ENCODE measurements around the gene SOBP.
"Not testable (repeated sequence)": the region's sequence is repeated elsewhere in the genome, so short reads cannot be mapped to it uniquely, and the experiment has no call there.

SOBP gene

GRCh38 chr6:107524626-107525025 lies 34.7 kb downstream of the SOBP start:
- no peak for DNase-seq

DNA sequence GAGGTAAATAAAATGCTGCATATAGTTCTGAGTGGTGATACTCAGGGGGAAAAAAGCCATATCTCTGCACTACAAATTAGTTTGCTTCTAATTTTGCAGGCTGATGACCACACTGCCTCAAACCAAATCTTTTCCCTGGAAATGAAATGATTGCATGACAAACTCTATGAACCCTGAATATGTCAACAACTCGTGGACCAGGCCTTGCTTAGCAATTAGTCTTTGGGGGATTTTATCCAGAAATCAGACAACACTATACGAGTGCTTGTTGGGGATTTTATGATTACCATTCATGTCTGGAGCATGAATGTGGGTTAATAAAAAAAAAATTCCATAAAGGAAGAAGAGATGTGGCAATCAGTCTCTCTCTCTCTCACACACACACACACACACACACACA lies 42.0 kb downstream of the SOBP start:
- no peak for DNase-seq

DNA sequence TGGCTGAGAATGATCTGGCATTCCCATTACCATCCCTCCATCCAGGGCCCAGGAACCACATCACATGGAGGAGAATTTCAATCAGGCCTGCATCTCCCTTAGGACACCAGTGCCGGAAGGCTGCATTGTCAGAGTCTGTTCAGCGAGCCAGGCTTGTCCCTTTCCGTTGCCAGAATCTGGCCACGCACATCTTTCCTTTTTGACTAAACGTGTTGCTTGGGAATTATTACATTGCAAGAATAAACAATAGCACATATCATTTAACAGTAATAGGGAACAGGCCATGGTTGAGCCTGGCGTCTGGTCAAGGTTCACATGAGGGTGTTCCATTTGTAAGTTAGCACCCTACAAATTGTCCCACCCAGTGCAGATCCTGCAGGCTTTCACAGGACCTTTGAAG lies 42.8 kb downstream of the SOBP start:
- DNase-seq = no peak

DNA sequence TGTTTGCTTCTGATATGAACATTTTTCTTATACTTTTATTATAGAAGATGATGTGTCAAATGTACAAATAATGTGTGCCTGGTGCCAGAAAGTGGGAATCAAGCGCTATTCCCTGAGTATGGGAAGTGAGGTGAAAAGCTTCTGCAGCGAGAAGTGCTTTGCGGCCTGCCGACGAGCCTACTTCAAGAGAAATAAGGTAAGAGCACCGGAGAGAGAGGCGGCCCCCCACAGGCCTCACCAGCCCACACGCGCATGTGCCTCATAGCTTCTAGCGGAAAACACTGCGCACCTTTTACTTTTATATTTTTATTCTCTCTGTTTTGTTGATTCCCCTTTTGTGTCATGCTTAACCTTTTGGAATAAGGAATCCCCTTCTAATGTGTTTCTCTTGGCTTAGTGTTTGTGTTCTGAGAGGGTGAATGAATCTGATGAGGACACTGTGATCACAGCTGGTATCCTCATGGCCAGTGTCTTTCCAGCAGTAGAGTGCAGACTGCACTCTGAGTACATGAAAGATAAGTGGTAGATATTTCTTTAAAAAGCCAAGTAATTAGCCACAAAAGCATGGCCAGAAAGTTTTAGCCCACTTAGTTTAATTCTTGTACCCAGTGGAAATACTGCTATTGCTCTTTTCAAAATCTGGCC lies 43.6 kb downstream of the SOBP start:
- no peak for DNase-seq

DNA sequence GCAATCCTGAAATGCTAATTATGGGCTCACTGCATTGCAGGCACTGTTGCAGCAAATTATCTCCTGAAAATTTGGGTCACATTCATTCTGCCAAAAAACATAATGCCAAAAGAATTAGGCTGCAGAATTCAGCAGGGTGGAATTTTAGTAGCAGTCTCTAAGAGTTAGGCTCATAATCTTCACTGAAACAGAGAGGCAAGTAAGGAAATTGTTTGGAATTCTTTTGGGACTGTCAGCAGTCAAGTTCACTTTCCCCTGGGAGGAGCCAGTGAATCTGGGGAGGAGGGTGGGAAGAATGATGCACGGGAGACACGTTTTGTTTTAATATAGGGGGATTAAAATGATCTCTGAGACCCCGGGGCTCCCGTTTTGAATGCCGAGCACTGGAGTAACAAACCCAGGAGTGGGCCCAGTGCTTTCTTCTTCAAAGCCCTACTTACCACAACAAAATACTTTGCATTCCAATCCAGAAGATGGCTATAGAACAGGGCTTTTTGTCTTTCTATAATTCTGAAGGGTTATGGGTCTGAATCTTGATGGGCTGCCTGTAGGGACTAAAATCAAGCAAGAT lies 44.7 kb downstream of the SOBP start:
- no peak for DNase-seq

DNA sequence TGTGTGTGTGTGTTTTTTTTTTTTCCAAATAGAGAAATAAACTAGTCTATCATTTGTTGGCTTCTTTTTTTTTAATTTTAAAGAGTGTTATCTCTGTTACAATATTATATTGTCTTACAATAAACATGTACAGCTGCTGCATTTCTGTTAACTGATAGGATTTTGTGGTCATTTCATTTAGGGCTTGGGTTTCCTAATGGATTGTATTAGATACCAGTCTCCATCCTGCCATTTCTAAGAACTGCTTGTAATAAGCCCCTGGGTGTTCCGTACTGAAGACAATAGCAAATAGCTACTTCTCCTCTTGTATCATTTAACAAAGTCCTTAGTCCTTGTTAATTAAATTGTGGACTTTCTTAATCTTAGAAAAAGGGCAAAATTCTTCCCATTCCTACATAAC lies 45.7 kb downstream of the SOBP start:
- DNase-seq = no peak

- no peak for DNase-seq
Observed at GRCh38 chr6:107536180-107536961, 46.5 kb downstream of the SOBP start.

GRCh38 chr6:107537559-107537958 lies 47.6 kb downstream of the SOBP start:
- no peak for DNase-seq

DNA sequence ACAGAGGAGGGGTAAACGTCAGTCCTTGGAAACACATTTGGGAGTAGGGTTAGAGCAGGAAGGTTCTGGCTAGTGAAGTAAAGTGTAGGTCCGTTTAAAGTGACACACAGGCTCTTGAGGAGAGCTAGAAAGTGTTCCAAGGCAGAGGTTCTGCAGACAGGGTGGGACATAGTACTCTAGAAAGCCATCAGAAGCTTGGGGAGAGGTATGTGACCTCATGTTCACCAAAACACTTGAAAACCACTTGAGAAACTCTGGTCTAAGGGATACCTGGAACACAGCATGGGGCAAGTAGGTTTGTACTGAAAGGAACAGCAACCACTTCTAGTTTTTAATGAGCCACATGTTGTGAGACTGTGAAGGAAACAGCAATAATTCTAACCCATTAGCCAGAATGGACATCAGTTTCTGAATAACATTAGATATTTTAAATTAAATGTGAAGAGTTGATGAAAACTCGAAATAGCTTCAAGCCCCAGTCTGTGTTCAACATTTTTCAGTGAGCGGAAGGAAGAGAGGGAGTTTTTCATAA lies 49.0 kb downstream of the SOBP start:
- no peak for DNase-seq

DNA sequence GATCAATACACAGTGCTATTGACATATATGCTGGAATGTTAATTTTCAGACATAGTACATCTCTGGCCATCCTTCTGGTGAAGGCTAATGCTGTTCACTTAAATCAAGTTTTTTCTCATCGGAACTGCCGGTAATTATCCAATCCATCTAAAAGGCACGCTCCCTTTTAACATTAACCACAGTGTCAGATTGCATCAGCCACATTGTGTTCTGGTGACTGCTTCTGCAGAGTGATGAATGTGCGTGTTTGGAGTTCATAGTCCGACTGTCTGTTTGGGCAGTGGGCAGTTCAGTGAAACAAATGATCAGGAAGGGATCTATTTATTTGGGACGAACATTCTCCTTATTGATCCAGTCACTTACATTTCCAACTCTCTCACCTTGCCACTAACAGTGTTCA lies 49.5 kb downstream of the SOBP start:
- no peak for DNase-seq

DNA sequence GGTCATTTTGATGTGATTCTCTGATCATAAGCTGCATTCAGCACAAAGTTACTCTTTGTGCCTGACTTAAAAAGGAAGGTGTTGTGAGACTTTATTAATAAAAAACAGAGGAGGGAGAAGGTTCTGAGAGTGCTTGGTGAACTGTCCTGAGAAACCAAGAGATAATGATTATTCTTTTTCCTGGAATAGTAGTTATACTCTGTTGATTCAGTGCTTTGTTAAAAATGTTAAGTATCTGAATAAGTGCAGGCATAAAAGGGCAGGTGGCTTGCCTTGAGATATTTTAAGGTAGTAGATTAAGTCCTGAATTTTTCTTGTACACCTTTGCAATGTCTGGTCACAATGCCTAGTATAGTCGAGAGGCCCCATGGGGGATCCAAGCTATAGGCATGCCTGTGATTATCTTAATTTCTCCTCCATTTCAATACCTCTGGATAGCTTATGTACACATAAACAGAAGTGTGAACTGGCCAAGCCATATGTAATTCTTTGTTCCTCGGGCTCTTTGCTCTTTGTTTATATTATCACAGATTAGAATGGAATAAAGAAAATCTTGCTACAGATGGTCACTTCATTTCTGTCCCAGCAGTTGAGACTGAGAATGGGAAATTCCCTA lies 50.0 kb downstream of the SOBP start:
- no peak for DNase-seq

- DNase-seq = no peak
Observed at GRCh38 chr6:107540465-107540857, 50.5 kb downstream of the SOBP start.

- DNase-seq = no peak
Observed at GRCh38 chr6:107542192-107542668, 52.3 kb downstream of the SOBP start.

- DNase-seq = no peak
Observed at GRCh38 chr6:107543088-107543487, 53.2 kb downstream of the SOBP start.

DNA sequence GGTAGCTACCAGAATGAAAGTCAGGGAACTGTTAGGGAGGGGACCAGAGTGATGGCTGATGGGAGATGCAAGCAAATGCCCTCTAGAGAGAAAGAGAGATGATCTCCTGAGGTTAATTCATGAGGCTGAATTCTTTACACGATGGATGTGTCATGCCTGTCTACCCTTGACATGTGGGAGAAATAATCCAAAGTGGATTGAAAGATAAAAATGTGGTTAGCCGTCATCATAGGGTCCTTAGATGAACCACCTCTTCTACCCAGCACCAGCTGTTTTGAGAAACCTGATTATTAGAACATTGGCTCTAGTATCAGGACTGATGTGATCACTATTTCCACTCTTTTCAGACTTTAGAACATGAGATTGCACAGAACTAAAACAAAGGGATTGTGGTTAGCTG lies 53.6 kb downstream of the SOBP start:
- no peak for DNase-seq

DNA sequence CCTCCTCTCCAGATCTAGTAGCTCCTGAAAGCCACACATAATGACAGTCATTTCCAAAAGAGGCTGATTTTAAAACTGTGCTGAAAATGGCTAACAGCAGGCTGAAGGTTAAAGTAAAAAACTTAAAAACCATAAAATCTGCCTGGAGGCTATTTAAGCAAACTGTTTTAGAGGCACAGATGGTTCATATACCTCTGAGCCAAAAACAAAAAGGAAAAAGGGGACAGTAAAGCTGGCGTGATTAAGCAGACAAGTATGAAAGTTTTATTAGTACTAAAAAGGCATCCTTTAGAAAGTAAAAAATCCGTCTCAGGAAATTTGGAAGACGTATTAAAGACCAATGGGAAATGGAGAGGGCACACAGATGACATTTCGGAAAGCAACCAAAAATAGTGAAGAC lies 55.8 kb downstream of the SOBP start:
- no peak for DNase-seq

DNA sequence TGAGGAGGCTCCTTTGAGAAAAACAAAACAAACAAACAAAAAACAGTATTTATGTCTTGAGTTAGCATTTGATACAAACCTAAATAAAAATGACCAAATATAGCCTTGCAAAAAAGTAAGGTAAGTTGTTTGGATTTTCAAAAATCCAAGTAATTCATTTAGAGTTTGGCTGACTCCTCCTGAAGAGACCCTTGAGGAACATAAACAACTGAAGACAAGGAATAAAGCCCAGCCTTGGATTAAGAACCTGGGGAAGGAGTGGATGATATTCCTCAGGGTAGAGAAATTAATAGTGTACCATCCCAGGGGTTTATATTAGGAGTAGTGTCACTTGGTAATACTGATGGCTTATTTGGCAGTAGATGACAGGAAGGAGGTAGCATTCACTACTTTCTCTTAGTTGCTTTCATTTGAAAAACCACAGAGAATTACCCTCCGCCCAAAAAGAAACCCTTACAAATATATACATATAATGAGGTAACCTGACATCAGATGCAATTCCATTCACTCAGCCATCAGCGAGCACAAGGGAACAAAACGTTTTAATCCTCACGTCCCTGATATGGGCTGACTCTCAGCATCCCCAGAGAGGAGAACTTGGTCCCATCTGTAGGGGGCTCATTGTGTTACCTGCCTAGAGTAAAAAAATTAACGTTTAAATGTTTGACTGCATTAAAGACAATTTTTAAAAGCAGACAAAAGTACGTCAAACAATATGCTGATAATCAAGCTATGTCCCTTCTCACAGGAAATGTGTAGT lies 57.0 kb downstream of the SOBP start:
- no peak for DNase-seq

GRCh38 chr6:107547451-107547840 lies 57.5 kb downstream of the SOBP start:
- DNase-seq = no peak

DNA sequence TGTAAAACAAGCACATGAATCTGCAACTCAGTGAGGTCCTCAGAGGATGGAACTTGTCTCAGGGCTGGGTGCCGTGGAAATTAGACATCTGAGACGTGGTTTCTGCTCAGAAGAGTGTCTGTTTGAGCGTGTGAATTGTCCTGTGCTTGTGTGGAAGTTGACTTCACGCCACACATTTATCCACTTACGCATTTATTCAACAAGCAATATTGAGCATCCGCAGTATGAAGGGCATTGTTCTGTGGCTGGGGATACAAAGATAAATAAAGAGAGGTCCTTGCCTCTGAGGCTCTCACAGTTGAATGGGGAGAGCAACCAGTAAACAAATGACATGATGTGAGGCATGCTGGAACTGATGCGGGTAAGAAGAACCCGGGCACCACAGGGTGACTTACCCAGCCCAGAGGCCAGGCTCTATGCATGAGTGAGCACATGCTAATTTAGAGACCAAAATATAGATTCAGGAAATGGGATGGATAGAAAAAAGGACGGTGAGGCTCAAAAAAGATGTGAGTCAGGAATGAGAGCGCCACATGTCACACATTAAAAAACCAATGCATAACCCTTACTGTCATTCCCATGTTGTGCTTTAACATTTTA lies 60.4 kb downstream of the SOBP start:
- DNase-seq = no peak

DNA sequence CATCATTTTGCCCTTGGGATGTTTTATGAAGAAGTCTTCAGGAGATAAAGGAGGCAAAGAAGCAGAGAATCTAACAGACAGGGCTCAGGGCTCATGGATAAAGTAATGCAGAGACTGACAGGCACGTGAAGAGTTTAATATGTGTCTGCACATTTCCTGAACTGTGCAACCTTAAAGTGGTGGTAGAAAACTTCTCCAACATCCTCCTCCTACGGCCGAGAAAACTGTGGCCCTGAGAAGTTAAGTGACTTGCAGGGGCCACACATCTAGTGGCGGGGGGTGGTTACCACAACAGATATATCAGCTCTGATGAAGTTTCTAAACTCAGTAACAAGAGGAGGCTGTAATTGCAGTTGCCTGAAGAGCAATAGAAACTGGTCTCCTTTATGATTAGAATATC lies 61.0 kb downstream of the SOBP start:
- DNase-seq = no peak

- not testable (repeated sequence) for DNase-seq
Observed at GRCh38 chr6:107553121-107553520, 63.2 kb downstream of the SOBP start.

GRCh38 chr6:107554326-107554725 lies 64.4 kb downstream of the SOBP start:
- no peak for DNase-seq
